Measurements from ENCODE around the gene COL3A1.

Gene COL3A1

GRCh38 chr2:188966728-188967440, 7.3 kb upstream of the COL3A1 start:
- peaks cover 1% of the 10 kb centered on the region for H3K27me3 Mint-ChIP-seq
- no peaks in the 10 kb centered on the region for H3K9me3 Mint-ChIP-seq

GRCh38 chr2:188969236-188969635, 4.9 kb upstream of the COL3A1 start:
- no peaks in the 10 kb centered on the region for H3K36me3 Mint-ChIP-seq
- no peaks in the 10 kb centered on the region for H3K9me3 Mint-ChIP-seq
- peaks cover 1% of the 10 kb centered on the region for H3K27me3 Mint-ChIP-seq
- no peak overlapping the region for H3K4me3 Mint-ChIP-seq
- H3K4me1 Mint-ChIP-seq: no peaks in the 10 kb centered on the region
- H3K27ac Mint-ChIP-seq: no peak overlapping the region

More at GRCh38 chr2:188966728-188967440, 7.3 kb upstream of the COL3A1 start:
- H3K27ac Mint-ChIP-seq: no peak overlapping the region
- no peaks in the 10 kb centered on the region for H3K4me1 Mint-ChIP-seq
- H3K4me3 Mint-ChIP-seq: no peak overlapping the region
- no peaks in the 10 kb centered on the region for H3K36me3 Mint-ChIP-seq

- Mint-ChIP-seq H3K27ac (no peak overlapping the region), H3K36me3 (no peaks in the 10 kb centered on the region), H3K27me3 (peaks cover 1% of the 10 kb centered on the region), H3K4me3 (no peak overlapping the region), H3K4me1 (no peaks in the 10 kb centered on the region), H3K9me3 (no peaks in the 10 kb centered on the region)
These were observed 4.5 kb upstream of the COL3A1 start for GRCh38 chr2:188969651-188970050.

GRCh38 chr2:188970211-188970610, 4.0 kb upstream of the COL3A1 start:
- Mint-ChIP-seq H3K27me3 (peaks cover 1% of the 10 kb centered on the region), H3K36me3 (no peaks in the 10 kb centered on the region), H3K4me3 (no peak overlapping the region), H3K4me1 (no peaks in the 10 kb centered on the region), H3K9me3 (no peaks in the 10 kb centered on the region), H3K27ac (no peak overlapping the region)

GRCh38 chr2:188971432-188971861, 2.7 kb upstream of the COL3A1 start:
- Mint-ChIP-seq H3K27ac (no peak overlapping the region), H3K9me3 (no peaks in the 10 kb centered on the region), H3K4me1 (no peaks in the 10 kb centered on the region), H3K27me3 (peaks cover 1% of the 10 kb centered on the region), H3K36me3 (no peaks in the 10 kb centered on the region), H3K4me3 (no peak overlapping the region)

- H3K36me3 Mint-ChIP-seq: no peaks in the 10 kb centered on the region
- no peak overlapping the region for H3K27ac Mint-ChIP-seq
- peaks cover 4% of the 10 kb centered on the region for H3K4me1 Mint-ChIP-seq
- H3K4me3 Mint-ChIP-seq: no peak overlapping the region
- H3K27me3 Mint-ChIP-seq: no peaks in the 10 kb centered on the region
- no peaks in the 10 kb centered on the region for H3K9me3 Mint-ChIP-seq
These were observed 532 bp upstream of the COL3A1 start for GRCh38 chr2:188973641-188974040.

GRCh38 chr2:188975497-188976102, 1.4 kb downstream of the COL3A1 start:
- Mint-ChIP-seq H3K9me3 (no peaks in the 10 kb centered on the region), H3K4me1 (peaks cover 13% of the 10 kb centered on the region), H3K27me3 (no peaks in the 10 kb centered on the region), H3K36me3 (no peaks in the 10 kb centered on the region), H3K4me3 (no peak overlapping the region), H3K27ac (peak overlapping the region; percentile 57)

GRCh38 chr2:188976545-188977268, 2.5 kb downstream of the COL3A1 start:
- peaks cover 13% of the 10 kb centered on the region for H3K4me1 Mint-ChIP-seq
- H3K27me3 Mint-ChIP-seq: no peaks in the 10 kb centered on the region
- no peaks in the 10 kb centered on the region for H3K36me3 Mint-ChIP-seq
- no peaks in the 10 kb centered on the region for H3K9me3 Mint-ChIP-seq
- H3K4me3 Mint-ChIP-seq: no peak overlapping the region
- H3K27ac Mint-ChIP-seq: no peak overlapping the region

GRCh38 chr2:188977317-188977716, 3.1 kb downstream of the COL3A1 start:
- Mint-ChIP-seq H3K9me3 (no peaks in the 10 kb centered on the region), H3K27me3 (no peaks in the 10 kb centered on the region), H3K4me1 (peaks cover 13% of the 10 kb centered on the region), H3K27ac (no peak overlapping the region), H3K4me3 (no peak overlapping the region), H3K36me3 (no peaks in the 10 kb centered on the region)

- Mint-ChIP-seq H3K4me3 (peak overlapping the region; percentile 38), H3K9me3 (no peaks in the 10 kb centered on the region), H3K4me1 (peaks cover 13% of the 10 kb centered on the region), H3K27ac (peak overlapping the region; percentile 87), H3K27me3 (no peaks in the 10 kb centered on the region), H3K36me3 (no peaks in the 10 kb centered on the region)
These were observed 4.3 kb downstream of the COL3A1 start for GRCh38 chr2:188978291-188979081.

- H3K36me3 Mint-ChIP-seq: no peaks in the 10 kb centered on the region
- peak overlapping the region; percentile 87 for H3K27ac Mint-ChIP-seq
- H3K27me3 Mint-ChIP-seq: no peaks in the 10 kb centered on the region
- H3K4me1 Mint-ChIP-seq: peaks cover 13% of the 10 kb centered on the region
- H3K9me3 Mint-ChIP-seq: no peaks in the 10 kb centered on the region
- H3K4me3 Mint-ChIP-seq: peak overlapping the region; percentile 38
These were observed 5.3 kb downstream of the COL3A1 start for GRCh38 chr2:188979187-188980114.

- no peaks in the 10 kb centered on the region for H3K9me3 Mint-ChIP-seq
- no peak overlapping the region for H3K27ac Mint-ChIP-seq
- H3K4me1 Mint-ChIP-seq: peaks cover 10% of the 10 kb centered on the region
- no peaks in the 10 kb centered on the region for H3K27me3 Mint-ChIP-seq
- H3K4me3 Mint-ChIP-seq: no peak overlapping the region
- no peaks in the 10 kb centered on the region for H3K36me3 Mint-ChIP-seq
These were observed 9.4 kb downstream of the COL3A1 start for GRCh38 chr2:188983427-188984064.

GRCh38 chr2:188984065-188984491, 9.9 kb downstream of the COL3A1 start:
- no peak overlapping the region for H3K4me3 Mint-ChIP-seq
- peaks cover 5% of the 10 kb centered on the region for H3K4me1 Mint-ChIP-seq
- H3K27ac Mint-ChIP-seq: no peak overlapping the region
- H3K9me3 Mint-ChIP-seq: no peaks in the 10 kb centered on the region
- H3K36me3 Mint-ChIP-seq: no peaks in the 10 kb centered on the region
- H3K27me3 Mint-ChIP-seq: no peaks in the 10 kb centered on the region

GRCh38 chr2:188984680-188985079, 10.5 kb downstream of the COL3A1 start:
- H3K4me3 Mint-ChIP-seq: no peak overlapping the region
- no peaks in the 10 kb centered on the region for H3K9me3 Mint-ChIP-seq
- H3K27ac Mint-ChIP-seq: no peak overlapping the region
- no peaks in the 10 kb centered on the region for H3K27me3 Mint-ChIP-seq
- H3K36me3 Mint-ChIP-seq: no peaks in the 10 kb centered on the region
- no peaks in the 10 kb centered on the region for H3K4me1 Mint-ChIP-seq

Measured in activated naive CD4-positive, alpha-beta T cell treated with anti-CD3 and anti-CD28 coated beads, Interleukin-2, amount 50 U/mL, for 24 hours (primary cell).